ENCODE data around the gene BRD1. TPM values are rescaled to one million over a fixed set of nuclear protein-coding genes. Genes with fewer than 3 reads are reported as not detected.

Gene BRD1
- total and polyA plus RNA-seq, 8 donors, result 14.0 to 26.3 (median 17.8) TPM

GRCh38 chr22:49723478-49724029, 104.1 kb downstream of the BRD1 start:
- Histone ChIP-seq H3K4me3 (no peak overlapping the region), H3K9me3 (no peaks in the 10 kb centered on the region), H3K27me3 (peaks cover 0 to 30% (median 0%) of the 10 kb centered on the region in 4 donors), H3K36me3 (no peaks in the 10 kb centered on the region), H3K4me1 (no peaks in the 10 kb centered on the region), H3K27ac (no peak overlapping the region)
- ATAC-seq (no peak), FAIRE-seq (no peak), DNase-seq (no peak)
- TF ChIP-seq, protein P1, sequence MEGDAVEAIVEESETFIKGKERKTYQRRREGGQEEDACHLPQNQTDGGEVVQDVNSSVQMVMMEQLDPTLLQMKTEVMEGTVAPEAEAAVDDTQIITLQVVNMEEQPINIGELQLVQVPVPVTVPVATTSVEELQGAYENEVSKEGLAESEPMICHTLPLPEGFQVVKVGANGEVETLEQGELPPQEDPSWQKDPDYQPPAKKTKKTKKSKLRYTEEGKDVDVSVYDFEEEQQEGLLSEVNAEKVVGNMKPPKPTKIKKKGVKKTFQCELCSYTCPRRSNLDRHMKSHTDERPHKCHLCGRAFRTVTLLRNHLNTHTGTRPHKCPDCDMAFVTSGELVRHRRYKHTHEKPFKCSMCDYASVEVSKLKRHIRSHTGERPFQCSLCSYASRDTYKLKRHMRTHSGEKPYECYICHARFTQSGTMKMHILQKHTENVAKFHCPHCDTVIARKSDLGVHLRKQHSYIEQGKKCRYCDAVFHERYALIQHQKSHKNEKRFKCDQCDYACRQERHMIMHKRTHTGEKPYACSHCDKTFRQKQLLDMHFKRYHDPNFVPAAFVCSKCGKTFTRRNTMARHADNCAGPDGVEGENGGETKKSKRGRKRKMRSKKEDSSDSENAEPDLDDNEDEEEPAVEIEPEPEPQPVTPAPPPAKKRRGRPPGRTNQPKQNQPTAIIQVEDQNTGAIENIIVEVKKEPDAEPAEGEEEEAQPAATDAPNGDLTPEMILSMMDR (IDR thresholded peaks at IDR 0.05), result no peak
- WGBS, 2 donors, result 69 to 70% methylated on average over 14 of the region's 14 CpGs
- intact Hi-C loops (cut with DNase I), result no loop called here

Other genes starting within 250 kb of the BRD1 start
- 1 to 10 TPM; 3.7 to 7.2 (median 5.5) TPM for gene ZBED4, start 26.0 kb upstream of the BRD1 start, total RNA-seq
- 1 to 10 TPM; 2.4 to 3.2 TPM for gene ZBED4, start 26.0 kb upstream of the BRD1 start, polyA plus RNA-seq
- gene ALG12, start 90.6 kb upstream of the BRD1 start, total RNA-seq, result 10 to 100 TPM in 4 of 6 donors, 1 to 10 TPM in 2; 7.4 to 13.1 (median 12.1) TPM
- gene ALG12, start 90.6 kb upstream of the BRD1 start, polyA plus RNA-seq, result 1 to 10 TPM; 7.1 to 8.6 TPM
- gene CRELD2, start 90.8 kb upstream of the BRD1 start, total RNA-seq, result 10 to 100 TPM; 37.2 to 61.9 (median 54.1) TPM
- gene CRELD2, start 90.8 kb upstream of the BRD1 start, polyA plus RNA-seq, result 10 to 100 TPM; 51.1 to 56.4 TPM
- gene PIM3, start 132.9 kb upstream of the BRD1 start, total RNA-seq, result 10 to 100 TPM; 25.8 to 90.1 (median 33.1) TPM
- 10 to 100 TPM; 55.3 to 82.7 TPM for gene PIM3, start 132.9 kb upstream of the BRD1 start, polyA plus RNA-seq
- gene IL17REL, start 184.9 kb upstream of the BRD1 start, total RNA-seq, result not detected
- gene IL17REL, start 184.9 kb upstream of the BRD1 start, polyA plus RNA-seq, result not detected
- gene TTLL8, start 230.4 kb upstream of the BRD1 start, total RNA-seq, result not detected
- not detected for gene TTLL8, start 230.4 kb upstream of the BRD1 start, polyA plus RNA-seq